NCI-H2171 (cell line): Measurements from ENCODE around the gene KHK.
A peak's percentile ranks its signal among the peaks of the same experiment; 100 is the strongest.
"Not testable (repeated sequence)": the region's sequence is repeated elsewhere in the genome, so short reads cannot be mapped to it uniquely, and the experiment has no call there.

Source experiments
- DNase-seq: peaks from one replicate; lab custom pipeline; 2025; lab: John Stamatoyannopoulos, UW

The KHK gene

GRCh38 chr2:27095745-27096651 is 9.4 kb downstream of the KHK start:
- peak; percentile 89 for DNase-seq

- no peak for DNase-seq
Measured at GRCh38 chr2:27096748-27097297, 10.3 kb downstream of the KHK start.

GRCh38 chr2:27097341-27097740 is 10.8 kb downstream of the KHK start:
- DNase-seq: no peak

- no peak for DNase-seq
Measured at GRCh38 chr2:27099334-27099955, 12.9 kb downstream of the KHK start.

GRCh38 chr2:27100036-27100435 is 13.5 kb downstream of the KHK start:
- DNase-seq: no peak

- no peak for DNase-seq
Measured at GRCh38 chr2:27102329-27102728, 15.8 kb downstream of the KHK start.

- no peak for DNase-seq
Measured at GRCh38 chr2:27105981-27106380, 19.4 kb downstream of the KHK start.

- no peak for DNase-seq
Measured at GRCh38 chr2:27108221-27108620, 21.6 kb downstream of the KHK start.

- no peak for DNase-seq
Measured at GRCh38 chr2:27109083-27109482, 22.5 kb downstream of the KHK start.

- not testable (repeated sequence) for DNase-seq
Measured at GRCh38 chr2:27110603-27111352, 24.2 kb downstream of the KHK start.

GRCh38 chr2:27111392-27112078 is 25.0 kb downstream of the KHK start:
- DNase-seq: not testable (repeated sequence)

GRCh38 chr2:27115519-27115918 is 28.9 kb downstream of the KHK start:
- DNase-seq: no peak

GRCh38 chr2:27117995-27118524 is 31.5 kb downstream of the KHK start:
- DNase-seq: no peak

- peak; percentile 43 for DNase-seq
Measured at GRCh38 chr2:27118525-27119329, 32.2 kb downstream of the KHK start, which contains the start of gene CGREF1. CGREF1 (minus strand) TSS chr2:27119128; CDS start chr2:27104366, 14,762 bp downstream.

GRCh38 chr2:27119330-27119670 is 32.7 kb downstream of the KHK start:
- not testable (repeated sequence) for DNase-seq

- no peak for DNase-seq
Measured at GRCh38 chr2:27121906-27122305, 35.3 kb downstream of the KHK start.

- DNase-seq: no peak
Measured at GRCh38 chr2:27122791-27123190, 36.2 kb downstream of the KHK start.

- peak; percentile 38 for DNase-seq
Measured at GRCh38 chr2:27123302-27124150, 37.0 kb downstream of the KHK start, which contains the start of gene ABHD1. ABHD1 (plus strand) TSS chr2:27123815; CDS start chr2:27123949, 134 bp downstream.

GRCh38 chr2:27125104-27125503 is 38.5 kb downstream of the KHK start:
- no peak for DNase-seq
